Epithelial cell of esophagus (primary cell): ENCODE results near the gene ABCA4.

Source experiments
- DNase-seq: peaks from one replicate; pipeline ENCODE4 v3.0.0; 2010; ENCODE audit warnings: low read depth
- H3K4me3 ChIP-seq: 2 replicates; pipeline ENCODE4 v1.5.1; 2011; ENCODE audit warnings: mild to moderate bottlenecking, low read length, control low read depth
- TF ChIP-seq, protein P1 (sequence below): IDR thresholded peaks from 2 replicates; pipeline ENCODE4 v1.5.1; 2011; ENCODE audit warnings: low read depth, mild to moderate bottlenecking, low read length, control low read depth, inconsistent platforms; ENCODE audit not compliant: insufficient read depth; ENCODE audit errors: missing control alignments

The ABCA4 gene

DNA sequence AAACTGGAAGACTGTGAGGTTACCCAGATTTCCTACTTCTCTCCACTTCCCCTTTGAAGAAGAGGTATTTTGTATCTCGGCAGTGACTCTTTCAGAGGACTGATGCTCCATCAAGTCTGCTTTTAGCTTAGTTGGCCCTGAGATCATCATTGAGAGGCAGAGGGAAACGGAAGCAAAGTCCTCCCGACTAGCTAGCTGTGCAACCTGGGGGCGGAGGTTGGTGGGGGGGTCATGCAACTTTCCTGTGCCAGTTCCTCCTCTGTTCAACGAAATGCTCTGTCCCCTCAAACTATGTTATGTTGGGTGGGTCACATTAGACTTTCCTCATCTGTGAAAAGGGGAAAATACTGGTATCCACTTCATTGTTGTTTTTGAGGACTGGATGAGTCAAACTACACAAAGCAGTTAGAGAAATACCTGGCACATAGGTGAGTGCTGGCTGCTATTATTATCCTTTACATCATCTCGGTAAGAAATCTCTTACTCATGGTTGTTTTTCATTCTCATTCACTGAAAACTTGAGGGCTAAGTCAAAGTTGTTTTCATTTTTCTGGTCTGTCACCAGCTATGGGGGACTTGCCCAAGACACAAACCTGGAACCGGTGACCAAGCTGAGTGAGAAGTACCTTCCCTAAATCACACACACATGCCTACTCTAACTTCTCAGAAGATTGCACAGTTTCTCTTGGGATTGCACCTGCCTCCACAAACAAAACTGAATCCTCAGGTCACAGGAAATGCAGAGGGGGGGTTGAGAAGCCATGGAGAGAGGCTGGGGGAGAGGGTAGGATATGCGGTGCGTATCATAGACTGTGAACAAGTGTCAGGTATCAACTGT, 83.3 kb downstream of the ABCA4 start:
- TF ChIP-seq, protein P1, sequence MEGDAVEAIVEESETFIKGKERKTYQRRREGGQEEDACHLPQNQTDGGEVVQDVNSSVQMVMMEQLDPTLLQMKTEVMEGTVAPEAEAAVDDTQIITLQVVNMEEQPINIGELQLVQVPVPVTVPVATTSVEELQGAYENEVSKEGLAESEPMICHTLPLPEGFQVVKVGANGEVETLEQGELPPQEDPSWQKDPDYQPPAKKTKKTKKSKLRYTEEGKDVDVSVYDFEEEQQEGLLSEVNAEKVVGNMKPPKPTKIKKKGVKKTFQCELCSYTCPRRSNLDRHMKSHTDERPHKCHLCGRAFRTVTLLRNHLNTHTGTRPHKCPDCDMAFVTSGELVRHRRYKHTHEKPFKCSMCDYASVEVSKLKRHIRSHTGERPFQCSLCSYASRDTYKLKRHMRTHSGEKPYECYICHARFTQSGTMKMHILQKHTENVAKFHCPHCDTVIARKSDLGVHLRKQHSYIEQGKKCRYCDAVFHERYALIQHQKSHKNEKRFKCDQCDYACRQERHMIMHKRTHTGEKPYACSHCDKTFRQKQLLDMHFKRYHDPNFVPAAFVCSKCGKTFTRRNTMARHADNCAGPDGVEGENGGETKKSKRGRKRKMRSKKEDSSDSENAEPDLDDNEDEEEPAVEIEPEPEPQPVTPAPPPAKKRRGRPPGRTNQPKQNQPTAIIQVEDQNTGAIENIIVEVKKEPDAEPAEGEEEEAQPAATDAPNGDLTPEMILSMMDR, result no peak

DNA sequence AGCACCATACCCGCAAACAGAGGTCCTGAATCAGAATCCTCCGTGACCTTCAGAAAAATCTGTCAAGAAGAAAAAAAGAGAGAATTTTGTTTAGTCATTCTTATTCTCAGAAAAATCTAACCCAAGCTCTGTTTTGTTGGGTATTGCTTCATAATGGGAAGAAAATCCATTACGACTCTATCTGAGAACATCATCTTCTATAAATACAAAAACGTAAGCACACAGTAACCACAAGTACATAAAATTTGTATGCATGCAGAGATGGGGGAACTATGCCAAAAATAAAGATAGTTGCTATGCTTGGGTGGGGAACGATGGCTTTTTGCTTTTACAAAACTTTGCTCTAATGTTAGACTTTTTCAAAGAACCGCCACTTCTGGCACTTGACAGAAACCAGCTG, 84.2 kb downstream of the ABCA4 start:
- no peak for DNase-seq

More for the DNA sequence above, 83.3 kb downstream of the ABCA4 start:
- DNase-seq, result peak; percentile 88
- no peak overlapping the region for H3K4me3 ChIP-seq

DNA sequence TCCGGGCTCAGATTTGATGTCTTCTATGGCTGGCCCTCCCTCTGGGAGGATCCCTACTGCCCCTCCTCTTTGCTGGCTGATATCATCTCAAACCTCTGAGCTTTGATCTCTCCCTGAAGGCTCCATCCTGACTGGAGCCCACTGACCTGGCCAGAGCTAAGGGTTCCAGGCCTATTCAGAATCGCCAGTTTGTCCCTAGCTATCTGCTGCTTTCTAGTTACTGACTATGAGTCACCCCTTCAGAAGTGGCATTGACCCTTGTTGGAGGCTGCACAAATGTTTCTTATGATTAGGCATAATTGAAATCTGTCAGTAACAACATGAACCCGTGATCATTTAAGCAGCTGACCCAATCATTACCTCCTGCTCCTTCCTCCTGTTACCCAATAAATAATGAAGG, 87.1 kb downstream of the ABCA4 start:
- no peak overlapping the region for H3K4me3 ChIP-seq
- TF ChIP-seq, protein P1, result no peak
- no peak for DNase-seq

More for the DNA sequence above, 84.2 kb downstream of the ABCA4 start:
- no peak overlapping the region for H3K4me3 ChIP-seq
- TF ChIP-seq, protein P1, result no peak

DNA sequence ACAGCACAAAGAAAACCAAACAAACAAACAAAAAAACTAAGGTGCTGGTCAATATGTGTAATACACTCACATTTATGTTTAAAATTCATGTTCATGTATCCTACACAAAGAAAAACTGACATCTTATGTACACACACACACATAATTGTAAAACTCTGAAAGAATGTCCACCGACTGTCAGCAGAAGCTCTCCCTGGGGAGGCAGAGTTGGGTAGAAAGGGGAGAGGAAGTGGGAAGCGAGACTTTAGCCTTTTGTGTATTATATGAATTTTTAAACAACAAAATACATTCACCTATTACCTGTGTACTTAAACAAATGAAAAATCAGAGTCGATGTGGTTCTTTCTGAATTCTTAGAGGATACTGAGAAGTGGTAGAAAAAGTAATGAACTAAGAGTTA, 88.3 kb downstream of the ABCA4 start:
- TF ChIP-seq, protein P1, result no peak
- DNase-seq, result no peak
- H3K4me3 ChIP-seq, result no peak overlapping the region

DNA sequence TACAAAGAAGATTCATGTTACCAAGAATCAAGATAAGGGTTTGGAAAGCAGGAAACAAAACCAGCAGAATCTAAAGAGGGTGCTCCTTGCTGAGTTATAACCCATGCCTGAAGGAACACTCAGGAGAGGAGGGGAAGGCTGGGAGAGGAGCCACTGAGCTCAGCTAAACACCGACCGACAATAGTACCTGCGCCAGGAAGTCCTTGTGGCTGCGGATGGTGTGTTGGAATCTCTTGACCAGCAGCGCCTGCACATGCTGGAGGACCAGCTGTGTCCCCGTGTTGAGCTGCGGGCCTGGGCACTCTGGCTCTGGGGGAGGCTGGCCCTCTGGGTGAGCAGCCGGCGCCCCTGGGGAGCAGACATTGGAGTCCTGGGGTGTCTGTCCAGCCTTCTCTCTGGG, 89.4 kb downstream of the ABCA4 start:
- DNase-seq, result no peak
- TF ChIP-seq, protein P1, result no peak

DNA sequence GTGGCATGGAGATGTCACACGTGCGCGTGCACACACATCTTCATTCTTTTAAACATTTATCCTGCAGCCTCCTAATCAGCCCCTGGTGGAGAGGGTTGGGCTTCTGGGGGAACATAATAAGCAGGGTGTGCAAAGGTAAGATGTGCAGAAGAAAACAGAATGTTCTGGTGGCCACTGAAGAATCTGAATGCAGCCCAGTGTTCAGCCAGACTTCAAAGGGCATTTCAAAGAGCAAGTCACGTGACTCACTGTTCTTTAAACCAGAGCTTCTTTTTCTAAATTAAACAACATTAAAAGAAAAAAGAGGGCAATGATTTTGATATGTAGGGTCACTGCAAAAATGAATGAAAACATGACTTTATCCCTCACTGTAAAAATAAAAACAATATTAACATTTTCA, 89.8 kb downstream of the ABCA4 start:
- TF ChIP-seq, protein P1, result no peak
- no peak for DNase-seq
- H3K4me3 ChIP-seq, result no peak overlapping the region

More for the DNA sequence above, 89.4 kb downstream of the ABCA4 start:
- H3K4me3 ChIP-seq, result no peak overlapping the region
